Mesenchymal stem cell (in vitro differentiated cells and primary cell): ENCODE results near the gene SIAH2.

Experiments used
- DNase-seq: peaks from one replicate; pipeline ENCODE4 v3.0.0-alpha.2; 2013
- H2AFZ ChIP-seq: one replicate; pipeline ENCODE4 v1.6.1; 2013; ENCODE audit warnings: low read depth, mild to moderate bottlenecking, control low read depth, inconsistent platforms, low read length, moderate library complexity
- H2AK5ac ChIP-seq: 2 replicates; pipeline ENCODE4 v1.6.1; 2013; ENCODE audit warnings: low read length, moderate library complexity, mild to moderate bottlenecking, inconsistent platforms; ENCODE audit not compliant: severe bottlenecking
- H2BK120ac ChIP-seq: one replicate; pipeline ENCODE4 v1.6.1; 2013; ENCODE audit warnings: low read depth, mild to moderate bottlenecking, inconsistent platforms, low read length, moderate library complexity
- H2BK12ac ChIP-seq, 2 experiments: one replicate each; pipeline ENCODE4 v1.6.1; 2013; ENCODE audit warnings: inconsistent platforms in 2 of 2, low read length in 2 of 2, mild to moderate bottlenecking in 2 of 2, moderate library complexity in 2 of 2, control low read depth in 1 of 2
- H2BK15ac ChIP-seq: one replicate; pipeline ENCODE4 v1.6.1; 2013; ENCODE audit warnings: mild to moderate bottlenecking, low read depth, inconsistent platforms; ENCODE audit not compliant: poor library complexity, severe bottlenecking
- H2BK5ac ChIP-seq: 2 replicates; pipeline ENCODE4 v1.6.1; 2013; ENCODE audit warnings: low read depth, mild to moderate bottlenecking, low read length, control low read depth, inconsistent platforms; ENCODE audit not compliant: poor library complexity, severe bottlenecking
- H3K14ac ChIP-seq, 2 experiments: one replicate each; pipeline ENCODE4 v1.6.1; 2013; ENCODE audit warnings: inconsistent platforms in 2 of 2, low read length in 2 of 2, control low read depth in 1 of 2, mild to moderate bottlenecking in 1 of 2, moderate library complexity in 1 of 2
- H3K18ac ChIP-seq, 2 experiments: one replicate each; pipeline ENCODE4 v1.6.1; 2013; ENCODE audit warnings: inconsistent platforms in 2 of 2, low read length in 2 of 2, control low read depth in 1 of 2, low read depth in 1 of 2, mild to moderate bottlenecking in 1 of 2
- H3K23ac ChIP-seq, 2 experiments: one replicate each; pipeline ENCODE4 v1.6.1; 2013; ENCODE audit warnings: inconsistent platforms in 2 of 2, low read length in 2 of 2, mild to moderate bottlenecking in 2 of 2, moderate library complexity in 2 of 2, control low read depth in 1 of 2
- H3K27ac ChIP-seq: 2 replicates; pipeline ENCODE4 v1.5.1; 2013; ENCODE audit warnings: mild to moderate bottlenecking, moderate library complexity, low read length, control low read depth, inconsistent platforms; ENCODE audit not compliant: poor library complexity, severe bottlenecking
- H3K27me3 ChIP-seq, 2 experiments: 2 replicates each; pipeline versions ENCODE4 v1.6.1 to v1.7.0; 2013; ENCODE audit warnings: low read length in 2 of 2, mild to moderate bottlenecking in 2 of 2, moderate library complexity in 2 of 2, control low read depth in 1 of 2, inconsistent platforms in 1 of 2; ENCODE audit not compliant: control insufficient read depth in 1 of 2, insufficient read depth in 1 of 2
- H3K36me3 ChIP-seq, 2 experiments: 2 replicates each; pipeline versions ENCODE4 v1.6.1 to v1.7.0; 2013; ENCODE audit warnings: low read length in 2 of 2, control low read depth in 1 of 2, inconsistent platforms in 1 of 2, low read depth in 1 of 2, mild to moderate bottlenecking in 1 of 2; ENCODE audit not compliant: insufficient read depth in 2 of 2, control insufficient read depth in 1 of 2
- H3K4ac ChIP-seq, 2 experiments: one replicate each; pipeline ENCODE4 v1.6.1; 2013; ENCODE audit warnings: inconsistent platforms in 2 of 2, low read length in 2 of 2, mild to moderate bottlenecking in 2 of 2, moderate library complexity in 2 of 2, control low read depth in 1 of 2, low read depth in 1 of 2
- H3K4me1 ChIP-seq: 2 replicates; pipeline ENCODE4 v1.6.1; 2013; ENCODE audit warnings: low read depth, low read length, control low read depth; ENCODE audit not compliant: control insufficient read depth, insufficient read depth
- H3K4me2 ChIP-seq: 2 replicates; pipeline ENCODE4 v1.6.1; 2013; ENCODE audit warnings: low read length, mild to moderate bottlenecking, inconsistent platforms; ENCODE audit not compliant: poor library complexity, severe bottlenecking
- H3K4me3 ChIP-seq, 2 experiments: 2 replicates each; pipeline versions ENCODE4 v1.5.1 to v1.7.0; 2013; ENCODE audit warnings: low read length in 2 of 2, mild to moderate bottlenecking in 2 of 2, control low read depth in 1 of 2, low read depth in 1 of 2; ENCODE audit not compliant: insufficient read depth in 1 of 2
- H3K79me1 ChIP-seq: replicated peaks from 2 replicates; pipeline ENCODE4 v1.6.1; 2013; ENCODE audit warnings: mild to moderate bottlenecking, control low read depth, low read length, inconsistent platforms; ENCODE audit not compliant: poor library complexity, severe bottlenecking
- H3K9ac ChIP-seq: 2 replicates; pipeline ENCODE4 v1.7.0; 2013; ENCODE audit warnings: mild to moderate bottlenecking, low read length, moderate library complexity
- H3K9me3 ChIP-seq: 2 replicates; pipeline ENCODE4 v1.7.0; 2013; ENCODE audit warnings: mild to moderate bottlenecking, low read length; ENCODE audit not compliant: control insufficient read depth
- H4K8ac ChIP-seq: one replicate; pipeline ENCODE4 v1.6.1; 2013; ENCODE audit warnings: inconsistent platforms, mild to moderate bottlenecking, low read length, moderate library complexity
- H4K91ac ChIP-seq: one replicate; pipeline ENCODE4 v1.6.1; 2013; ENCODE audit warnings: mild to moderate bottlenecking, low read length, inconsistent platforms
- WGBS: methylation state at CpG from one replicate; pipeline ENCODE4 v1.1.7; 2013; ENCODE audit warnings: mixed read lengths; 5-methylcytosine and 5-hydroxymethylcytosine counted together

SIAH2 gene

GRCh38 chr3:150760431-150761200, 2.4 kb downstream of the SIAH2 start:
- Histone ChIP-seq H3K36me3 (peaks cover 0 to 13% of the 10 kb centered on the region in 2 experiments), H3K4me1 (peaks cover 4% of the 10 kb centered on the region), H3K4ac (no peak overlapping the region), H3K9me3 (no peaks in the 10 kb centered on the region), H3K4me3 (peak overlapping the region in 1 of 2 experiments; percentile 91), H3K23ac (no peak overlapping the region), H3K27me3 (no peaks in the 10 kb centered on the region), H3K4me2 (peak overlapping the region; percentile 70), H2BK12ac (no peak overlapping the region), H2BK5ac (no peak overlapping the region), H3K18ac (no peak overlapping the region), H4K91ac (no peak overlapping the region), H3K14ac (no peak overlapping the region), H2AK5ac (no peak overlapping the region), H4K8ac (no peak overlapping the region), H2BK120ac (no peak overlapping the region), H2BK15ac (no peak overlapping the region), H3K27ac (no peak overlapping the region), H3K79me1 (peaks cover 12% of the 10 kb centered on the region), H2AFZ (no peak overlapping the region), H3K9ac (peak overlapping the region; percentile 96)
- 95% methylated on average over 6 of the region's 6 CpGs for WGBS
- peak; percentile 30 for DNase-seq

- no peak overlapping the region for H3K27ac ChIP-seq
- H3K14ac ChIP-seq, result no peak overlapping the region
- H2BK5ac ChIP-seq, result no peak overlapping the region
- no peak for DNase-seq
- H3K79me1 ChIP-seq, result peaks cover 13% of the 10 kb centered on the region
- no peaks in the 10 kb centered on the region for H3K27me3 ChIP-seq
- 88% methylated on average over 2 of the region's 2 CpGs for WGBS
- H3K18ac ChIP-seq, result peak overlapping the region in 1 of 2 experiments; percentile 2
- peak overlapping the region in 1 of 2 experiments; percentile 91 for H3K4me3 ChIP-seq
- H2BK12ac ChIP-seq, result no peak overlapping the region
- H3K23ac ChIP-seq, result no peak overlapping the region
- H3K4ac ChIP-seq, result peak overlapping the region; percentile 26 to 31
- no peak overlapping the region for H4K91ac ChIP-seq
- no peak overlapping the region for H2BK15ac ChIP-seq
- H3K4me2 ChIP-seq, result peak overlapping the region; percentile 58
- H2AFZ ChIP-seq, result no peak overlapping the region
- H3K36me3 ChIP-seq, result peaks cover 0 to 13% of the 10 kb centered on the region in 2 experiments
- H3K9me3 ChIP-seq, result no peaks in the 10 kb centered on the region
- H2AK5ac ChIP-seq, result no peak overlapping the region
- H3K4me1 ChIP-seq, result peaks cover 4% of the 10 kb centered on the region
- H2BK120ac ChIP-seq, result no peak overlapping the region
- H3K9ac ChIP-seq, result peak overlapping the region; percentile 96
- no peak overlapping the region for H4K8ac ChIP-seq
Observed at GRCh38 chr3:150759947-150760346, 3.0 kb downstream of the SIAH2 start.

- Histone ChIP-seq H2BK15ac (no peak overlapping the region), H2BK5ac (no peak overlapping the region), H3K18ac (no peak overlapping the region), H4K91ac (no peak overlapping the region), H3K27ac (no peak overlapping the region), H2BK120ac (no peak overlapping the region), H3K4me1 (peaks cover 2% of the 10 kb centered on the region), H3K36me3 (peaks cover 0 to 13% of the 10 kb centered on the region in 2 experiments), H3K27me3 (no peaks in the 10 kb centered on the region), H3K9ac (no peak overlapping the region), H4K8ac (no peak overlapping the region), H3K9me3 (no peaks in the 10 kb centered on the region), H2AK5ac (no peak overlapping the region), H3K14ac (no peak overlapping the region), H3K4ac (no peak overlapping the region), H3K4me3 (peak overlapping the region in 1 of 2 experiments; percentile 91), H3K4me2 (no peak overlapping the region), H3K79me1 (peaks cover 12% of the 10 kb centered on the region), H3K23ac (no peak overlapping the region), H2BK12ac (no peak overlapping the region), H2AFZ (no peak overlapping the region)
- DNase-seq, result no peak
- 86% methylated on average over 2 of the region's 3 CpGs for WGBS
Observed at GRCh38 chr3:150759319-150759718, 3.6 kb downstream of the SIAH2 start.

GRCh38 chr3:150757768-150758167, 5.2 kb downstream of the SIAH2 start:
- Histone ChIP-seq H2AFZ (no peak overlapping the region), H3K36me3 (peaks cover 5 to 19% of the 10 kb centered on the region in 2 experiments), H3K4ac (no peak overlapping the region), H3K27ac (no peak overlapping the region), H3K4me3 (no peak overlapping the region), H3K27me3 (no peaks in the 10 kb centered on the region), H3K9me3 (no peaks in the 10 kb centered on the region), H2BK5ac (no peak overlapping the region), H3K18ac (no peak overlapping the region), H2AK5ac (no peak overlapping the region), H3K14ac (no peak overlapping the region), H2BK15ac (no peak overlapping the region), H3K4me1 (peaks cover 4% of the 10 kb centered on the region), H3K4me2 (no peak overlapping the region), H4K8ac (no peak overlapping the region), H3K79me1 (peaks cover 21% of the 10 kb centered on the region), H4K91ac (no peak overlapping the region), H2BK120ac (no peak overlapping the region), H3K9ac (no peak overlapping the region), H3K23ac (no peak overlapping the region), H2BK12ac (no peak overlapping the region)
- DNase-seq, result no peak
